Measurements from ENCODE around the gene FHIT.

FHIT gene

GRCh38 chr3:59914251-59914650, 1337.0 kb downstream of the FHIT start:
- Histone ChIP-seq H3K27me3 (ENCODE audit: control insufficient read depth, insufficient read depth, low read length) (no peaks in the 10 kb centered on the region), H3K4me3 (ENCODE audit: low read depth, low read length) (no peak overlapping the region), H3K36me3 (ENCODE audit: control insufficient read depth, insufficient read depth, low read length) (no peaks in the 10 kb centered on the region), H3K9ac (no peak overlapping the region), H2AFZ (no peak overlapping the region), H3K4me1 (no peaks in the 10 kb centered on the region), H3K27ac (no peak overlapping the region), H3K4me2 (ENCODE audit: low read length) (no peak overlapping the region), H3K79me2 (no peaks in the 10 kb centered on the region), H3K9me3 (ENCODE audit: control insufficient read depth, low read length) (no peaks in the 10 kb centered on the region)
- TF ChIP-seq, protein P1, sequence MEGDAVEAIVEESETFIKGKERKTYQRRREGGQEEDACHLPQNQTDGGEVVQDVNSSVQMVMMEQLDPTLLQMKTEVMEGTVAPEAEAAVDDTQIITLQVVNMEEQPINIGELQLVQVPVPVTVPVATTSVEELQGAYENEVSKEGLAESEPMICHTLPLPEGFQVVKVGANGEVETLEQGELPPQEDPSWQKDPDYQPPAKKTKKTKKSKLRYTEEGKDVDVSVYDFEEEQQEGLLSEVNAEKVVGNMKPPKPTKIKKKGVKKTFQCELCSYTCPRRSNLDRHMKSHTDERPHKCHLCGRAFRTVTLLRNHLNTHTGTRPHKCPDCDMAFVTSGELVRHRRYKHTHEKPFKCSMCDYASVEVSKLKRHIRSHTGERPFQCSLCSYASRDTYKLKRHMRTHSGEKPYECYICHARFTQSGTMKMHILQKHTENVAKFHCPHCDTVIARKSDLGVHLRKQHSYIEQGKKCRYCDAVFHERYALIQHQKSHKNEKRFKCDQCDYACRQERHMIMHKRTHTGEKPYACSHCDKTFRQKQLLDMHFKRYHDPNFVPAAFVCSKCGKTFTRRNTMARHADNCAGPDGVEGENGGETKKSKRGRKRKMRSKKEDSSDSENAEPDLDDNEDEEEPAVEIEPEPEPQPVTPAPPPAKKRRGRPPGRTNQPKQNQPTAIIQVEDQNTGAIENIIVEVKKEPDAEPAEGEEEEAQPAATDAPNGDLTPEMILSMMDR (IDR thresholded peaks at IDR 0.05), result no peak

- no peak overlapping the region for H3K4me3 ChIP-seq (ENCODE audit: low read depth, low read length)
- H3K4me2 ChIP-seq (ENCODE audit: low read length), result no peak overlapping the region
- H3K36me3 ChIP-seq (ENCODE audit: control insufficient read depth, insufficient read depth, low read length), result no peaks in the 10 kb centered on the region
- no peak overlapping the region for H2AFZ ChIP-seq
- H3K27ac ChIP-seq, result no peak overlapping the region
- no peak overlapping the region for H3K9ac ChIP-seq
- no peaks in the 10 kb centered on the region for H3K79me2 ChIP-seq
- no peaks in the 10 kb centered on the region for H3K9me3 ChIP-seq (ENCODE audit: control insufficient read depth, low read length)
- H3K4me1 ChIP-seq, result no peaks in the 10 kb centered on the region
- no peaks in the 10 kb centered on the region for H3K27me3 ChIP-seq (ENCODE audit: control insufficient read depth, insufficient read depth, low read length)
- TF ChIP-seq, protein P1 (IDR thresholded peaks at IDR 0.05), result no peak
Measured at GRCh38 chr3:59913645-59914044, 1337.6 kb downstream of the FHIT start.

DNA sequence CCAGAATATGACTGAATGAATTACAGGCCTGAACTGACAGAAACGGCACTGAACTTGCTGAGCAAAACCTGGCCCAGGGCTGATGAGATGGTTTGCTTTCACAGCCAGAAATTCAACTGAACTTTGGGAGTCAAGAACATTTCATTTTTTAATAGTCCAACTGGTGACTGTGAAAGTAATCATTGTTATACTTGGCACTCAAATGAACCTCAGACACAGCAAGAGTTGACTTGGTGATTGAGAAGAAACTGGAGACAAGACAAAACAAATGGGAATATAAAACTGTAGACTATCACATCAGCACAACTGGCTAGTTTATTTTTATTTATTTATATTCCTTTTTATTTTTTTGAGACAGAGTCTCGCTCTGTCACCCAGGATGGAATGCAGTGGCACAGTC, 1342.6 kb downstream of the FHIT start:
- Histone ChIP-seq H3K4me1 (no peaks in the 10 kb centered on the region), H3K9me3 (ENCODE audit: control insufficient read depth, low read length) (no peaks in the 10 kb centered on the region), H3K9ac (no peak overlapping the region), H2AFZ (no peak overlapping the region), H3K4me3 (ENCODE audit: low read depth, low read length) (no peak overlapping the region), H3K4me2 (ENCODE audit: low read length) (no peak overlapping the region), H3K27ac (no peak overlapping the region), H3K79me2 (no peaks in the 10 kb centered on the region), H3K27me3 (ENCODE audit: control insufficient read depth, insufficient read depth, low read length) (no peaks in the 10 kb centered on the region), H3K36me3 (ENCODE audit: control insufficient read depth, insufficient read depth, low read length) (no peaks in the 10 kb centered on the region)
- TF ChIP-seq, protein P1 (IDR thresholded peaks at IDR 0.05), result no peak

DNA sequence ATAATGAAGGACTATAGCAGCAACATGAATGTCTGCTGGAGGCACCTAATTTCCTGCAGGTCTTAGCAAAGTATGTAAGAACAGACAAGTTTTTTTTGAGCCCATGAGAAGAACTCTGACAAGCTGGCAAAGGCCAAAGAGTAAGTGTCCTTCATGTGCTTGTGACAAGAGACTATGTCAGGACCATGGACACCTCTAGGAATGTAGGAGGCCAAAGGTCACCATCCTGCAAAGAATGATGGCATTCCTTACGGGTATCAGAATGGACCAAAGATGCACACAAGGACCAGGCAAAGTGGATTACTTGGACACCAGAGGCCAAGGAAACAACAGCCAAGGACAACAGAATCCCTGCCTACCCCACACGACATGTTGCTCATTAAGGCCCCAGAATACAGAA, 1343.0 kb downstream of the FHIT start:
- TF ChIP-seq, protein P1 (IDR thresholded peaks at IDR 0.05), result no peak
- Histone ChIP-seq H3K36me3 (ENCODE audit: control insufficient read depth, insufficient read depth, low read length) (no peaks in the 10 kb centered on the region), H3K27ac (no peak overlapping the region), H3K9me3 (ENCODE audit: control insufficient read depth, low read length) (no peaks in the 10 kb centered on the region), H3K27me3 (ENCODE audit: control insufficient read depth, insufficient read depth, low read length) (no peaks in the 10 kb centered on the region), H3K4me2 (ENCODE audit: low read length) (no peak overlapping the region), H3K4me1 (no peaks in the 10 kb centered on the region), H3K9ac (no peak overlapping the region), H3K79me2 (no peaks in the 10 kb centered on the region), H2AFZ (no peak overlapping the region), H3K4me3 (ENCODE audit: low read depth, low read length) (no peak overlapping the region)

DNA sequence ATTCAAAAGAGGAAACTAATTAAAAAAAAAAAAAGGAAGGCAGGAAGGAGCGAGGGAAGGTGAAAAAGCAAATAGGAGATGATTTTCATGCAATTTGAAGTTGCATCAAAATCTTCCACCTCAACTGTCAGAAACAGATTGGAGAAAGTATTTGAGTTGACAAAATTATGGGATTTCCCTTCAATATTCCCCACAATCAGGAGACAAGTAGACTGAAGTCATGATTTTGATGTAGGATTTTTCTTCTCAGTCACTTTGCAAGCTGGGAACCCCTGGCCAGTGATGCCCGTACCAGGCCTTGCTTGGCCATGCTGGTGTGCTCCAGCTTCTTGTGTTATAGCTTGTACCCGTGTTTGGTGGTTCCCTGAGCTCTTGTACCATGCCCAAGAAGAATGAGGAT, 1347.0 kb downstream of the FHIT start:
- Histone ChIP-seq H3K4me2 (ENCODE audit: low read length) (no peak overlapping the region), H3K36me3 (ENCODE audit: control insufficient read depth, insufficient read depth, low read length) (no peaks in the 10 kb centered on the region), H2AFZ (no peak overlapping the region), H3K4me1 (no peaks in the 10 kb centered on the region), H3K79me2 (no peaks in the 10 kb centered on the region), H3K4me3 (ENCODE audit: low read depth, low read length) (no peak overlapping the region), H3K27me3 (ENCODE audit: control insufficient read depth, insufficient read depth, low read length) (no peaks in the 10 kb centered on the region), H3K9me3 (ENCODE audit: control insufficient read depth, low read length) (no peaks in the 10 kb centered on the region), H3K9ac (no peak overlapping the region), H3K27ac (no peak overlapping the region)
- TF ChIP-seq, protein P1 (IDR thresholded peaks at IDR 0.05), result no peak
